Endothelial cell of umbilical vein (primary cell): ENCODE results near the gene STXBP2. TPM values are rescaled to one million over a fixed set of nuclear protein-coding genes. Genes with fewer than 3 reads are reported as not detected.

Experiments used
- BruUV-seq: library from RNA; stranded (reverse); fragments of 400-500 nt; replicated peaks from 2 replicates; lab custom pipeline; 2021; lab: Mats Ljungman, UMichigan
- CTCF ChIA-PET: fragments of 300-600, 350-600 bp; sonication (Branson Sonifier 250); formaldehyde crosslinking; loops from one replicate; lab custom pipeline; 2021; ENCODE audit warnings: antibody characterized with exemption, inconsistent platforms; lab: Charles Lee
- POLR2A ChIA-PET: fragments of 300-600, 350-600 bp; sonication (Branson Sonifier 250); formaldehyde crosslinking; loops from one replicate; lab custom pipeline; 2021; ENCODE audit warnings: antibody characterized with exemption, inconsistent platforms; lab: Charles Lee
- DNase-seq: peaks from one replicate; pipeline ENCODE4 v3.0.0-alpha.2; 2011; ENCODE audit warnings: low read depth, low spot score
- FAIRE-seq: peaks from 2 replicates; lab custom pipeline; 2011; peaks lifted over from hg19 to GRCh38; lab: Jason Lieb, UNC
- H2AFZ ChIP-seq: 2 replicates; pipeline ENCODE4 v1.6.0; 2012; ENCODE audit warnings: low read depth, low read length, control low read depth, inconsistent platforms
- H3K27ac ChIP-seq: 2 replicates; pipeline ENCODE4 v1.5.1; 2011; ENCODE audit warnings: low read depth, mild to moderate bottlenecking, control low read depth, low read length, moderate library complexity; ENCODE audit not compliant: insufficient read depth
- H3K27me3 ChIP-seq, 2 experiments: 2 replicates each; pipeline versions ENCODE4 v1.6.0 to v1.6.1; 2011; ENCODE audit warnings: low read length in 2 of 2, mixed read lengths in 1 of 2; ENCODE audit not compliant: control insufficient read depth in 2 of 2, insufficient read depth in 2 of 2
- H3K36me3 ChIP-seq, 2 experiments: 2 replicates in 1 of 2; 3 replicates in 1 of 2; pipeline ENCODE4 v1.5.1; 2011; ENCODE audit warnings: low read length in 2 of 2, mild to moderate bottlenecking in 1 of 2, moderate library complexity in 1 of 2; ENCODE audit not compliant: control insufficient read depth in 2 of 2, insufficient read depth in 2 of 2; ENCODE audit errors: extremely low read depth in 1 of 2
- H3K4me1 ChIP-seq: 3 replicates; pipeline ENCODE4 v1.5.1; 2011; ENCODE audit warnings: mild to moderate bottlenecking, low read length; ENCODE audit not compliant: control insufficient read depth, insufficient read depth; ENCODE audit errors: extremely low read depth
- H3K4me2 ChIP-seq: 2 replicates; pipeline ENCODE4 v1.6.1; 2011; ENCODE audit warnings: low read length, control low read depth, mixed read lengths; ENCODE audit not compliant: insufficient read depth
- H3K4me3 ChIP-seq, 3 experiments: fragments of 200-600 bp in 1 of 3; sonication (generic), shearing (Covaris generic) in 1 of 3; replicated peaks in 1 of 3; 2 replicates each; pipeline ENCODE4 v1.5.1; 2011 to 2016; ENCODE audit warnings: control low read depth in 3 of 3, low read length in 3 of 3, mild to moderate bottlenecking in 2 of 3, inconsistent platforms in 1 of 3, low read depth in 1 of 3, moderate library complexity in 1 of 3; ENCODE audit not compliant: insufficient read depth in 1 of 3
- H3K79me2 ChIP-seq: 2 replicates; pipeline ENCODE4 v1.6.0; 2012; ENCODE audit warnings: low read length, inconsistent platforms; ENCODE audit not compliant: control insufficient read depth, insufficient read depth
- H3K9ac ChIP-seq: replicated peaks from 2 replicates; pipeline ENCODE3; 2011; ENCODE audit warnings: low read length, control low read depth; ENCODE audit not compliant: insufficient read depth; ENCODE audit errors: extremely low read depth
- H3K9me1 ChIP-seq: replicated peaks from 3 replicates; pipeline ENCODE4 v1.6.0; 2011; ENCODE audit warnings: mild to moderate bottlenecking, low read length; ENCODE audit not compliant: control insufficient read depth, insufficient read depth; ENCODE audit errors: extremely low read depth
- H3K9me3 ChIP-seq: replicated peaks from 2 replicates; pipeline ENCODE4 v1.5.1; 2012; ENCODE audit warnings: low read length, inconsistent platforms; ENCODE audit not compliant: control insufficient read depth, insufficient read depth
- H4K20me1 ChIP-seq: replicated peaks from 2 replicates; pipeline ENCODE3; 2011; ENCODE audit warnings: mild to moderate bottlenecking, low read length; ENCODE audit not compliant: control insufficient read depth, insufficient read depth; ENCODE audit errors: extremely low read depth
- POLR2A ChIP-seq: IDR thresholded peaks from 2 replicates; pipeline ENCODE4 v1.6.1; 2012; ENCODE audit warnings: low read depth, mild to moderate bottlenecking, control low read depth, low read length
- POLR2AphosphoS5 ChIP-seq: IDR thresholded peaks from 2 replicates; pipeline ENCODE4 v1.6.1; 2012; ENCODE audit warnings: low read depth, mild to moderate bottlenecking, control low read depth, low read length, moderate library complexity; ENCODE audit not compliant: insufficient read depth
- dilution Hi-C: fragments of 300-500 bp; cut with MboI; formaldehyde crosslinking; loops from one replicate; pipeline ENCODE4 v1.15.0; 2019; ENCODE audit warnings: low sequenced_read_pairs; ENCODE audit not compliant: extremely low pct_ligation_motif_present
- intact Hi-C: fragments of 100-400 bp; cut with micrococcal nuclease; formaldehyde crosslinking; loops from one replicate; pipeline ENCODE4 v1.10.0; 2022
- polyA plus RNA-seq, 4 experiments: library from polyadenylated mRNA; depleted of rRNA in 3 of 4; stranded (reverse) in 3 of 4; unstranded in 1 of 4; fragments of >200 nt; gene quantifications; 2 replicates each; pipeline versions ENCODE4 v1.2.1 to v1.2.3, GENCODE V29; 2011 to 2012; ENCODE audit warnings: missing spikeins in 1 of 4
- total RNA-seq: library from RNA; stranded (reverse); gene quantifications from 2 replicates; pipeline ENCODE4 v1.2.3, GENCODE V29; 2021

Gene STXBP2
- total and polyA plus RNA-seq, 2 donors (not counting 3 experiments of a cell fraction or from before 2014, with no cell fraction given), result 70.0 to 105 TPM

- POLR2A ChIA-PET, result no interaction called here
Measured at GRCh38 chr19:7618348-7618747, 18.6 kb upstream of the STXBP2 start.

DNA sequence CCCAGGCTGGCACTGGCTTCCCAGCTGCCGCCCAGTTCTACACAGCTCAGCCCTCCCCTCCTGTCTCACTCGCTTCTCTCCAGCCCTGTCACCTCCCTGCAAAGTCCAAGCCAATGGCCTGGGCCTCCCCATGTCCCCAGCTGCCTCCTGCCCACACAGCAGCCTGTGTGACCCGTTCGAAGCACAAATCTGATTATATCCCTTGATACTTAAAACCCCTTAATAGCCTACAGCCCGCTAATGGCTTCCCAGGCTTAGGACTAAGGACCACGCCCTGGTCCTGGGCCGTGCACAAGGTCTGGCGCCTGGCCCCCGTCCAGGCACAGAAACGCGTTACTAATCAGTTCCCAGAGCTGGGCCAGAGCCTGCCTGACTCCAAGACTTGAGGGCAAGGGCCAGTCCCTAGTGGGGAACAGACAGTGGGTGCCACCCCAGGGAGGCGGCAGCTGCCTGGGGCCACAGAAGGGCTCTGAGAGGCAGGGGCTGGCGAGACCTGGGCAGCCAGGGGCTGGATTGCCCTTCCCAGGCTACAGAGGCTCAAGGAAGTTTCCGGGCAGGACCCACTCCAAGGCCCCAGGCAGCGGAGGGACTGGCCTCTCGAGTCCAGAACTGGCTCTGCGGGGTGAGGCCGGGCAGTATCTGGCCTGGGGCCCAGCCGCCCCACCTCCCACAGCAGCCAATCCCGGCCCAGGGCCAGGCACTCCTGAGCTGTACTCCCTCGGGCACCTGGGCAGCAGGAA lies 18.0 kb upstream of the STXBP2 start:
- H3K79me2 ChIP-seq, result no peaks in the 10 kb centered on the region
- no TSS peak for BruUV-seq
- no peak overlapping the region for H3K4me3 ChIP-seq
- H2AFZ ChIP-seq, result no peak overlapping the region
- POLR2A ChIA-PET, result interaction anchor here (0.6 kb wide), 2 partner anchors 13 to 1236 kb away, joined by 3 to 5 read pairs; no protein-coding TSS in a partner anchor
- H4K20me1 ChIP-seq, result no peaks in the 10 kb centered on the region
- no peak for FAIRE-seq
- H3K9me3 ChIP-seq, result no peaks in the 10 kb centered on the region
- H3K4me1 ChIP-seq, result no peaks in the 10 kb centered on the region
- dilution Hi-C loops (no loop called here), intact Hi-C loops (no loop called here)
- H3K9ac ChIP-seq, result no peak overlapping the region
- no peak overlapping the region for H3K27ac ChIP-seq
- no peaks in the 10 kb centered on the region for H3K9me1 ChIP-seq
- no peak for DNase-seq
- no peak for TF ChIP-seq POLR2A
- peaks cover 0 to 28% of the 10 kb centered on the region in 2 experiments for H3K36me3 ChIP-seq
- CTCF ChIA-PET, result interaction anchor here (3.2 kb wide), 1 partner anchor 51 kb away, joined by 14 read pairs; no protein-coding TSS in a partner anchor
- H3K27me3 ChIP-seq, result no peaks in the 10 kb centered on the region
- H3K4me2 ChIP-seq, result no peak overlapping the region

More at GRCh38 chr19:7618348-7618747, 18.6 kb upstream of the STXBP2 start:
- Histone ChIP-seq H3K36me3 (peaks cover 0 to 28% of the 10 kb centered on the region in 2 experiments), H3K4me1 (no peaks in the 10 kb centered on the region), H3K4me3 (no peak overlapping the region), H4K20me1 (no peaks in the 10 kb centered on the region), H3K9ac (no peak overlapping the region), H3K79me2 (no peaks in the 10 kb centered on the region), H3K4me2 (no peak overlapping the region), H3K27me3 (no peaks in the 10 kb centered on the region), H3K27ac (no peak overlapping the region), H3K9me1 (no peaks in the 10 kb centered on the region), H2AFZ (no peak overlapping the region), H3K9me3 (no peaks in the 10 kb centered on the region)
- CTCF ChIA-PET, result interaction anchor here (1.0 to 3.2 kb wide), 2 partner anchors 50 to 62 kb away, joined by 3 to 14 read pairs; partner anchors contain the start of gene TRAPPC5
- FAIRE-seq, result no peak
- intact Hi-C loops (no loop called here), dilution Hi-C loops (no loop called here)
- no peak for DNase-seq
- TF ChIP-seq POLR2AphosphoS5, result no peak
- BruUV-seq, result no TSS peak
